Calu3 (cell line): Measurements from ENCODE around the gene RUNDC1. TPM values are rescaled to one million over a fixed set of nuclear protein-coding genes. Genes with fewer than 3 reads are reported as not detected.

ENCODE experiments used
- BruUV-seq: library from RNA; stranded (reverse); fragments of 400-500 nt; replicated peaks from 2 replicates; lab custom pipeline; 2021; lab: Mats Ljungman, UMichigan
- CTCF ChIA-PET: fragments of 300-600 bp; sonication (Branson Sonifier 250); formaldehyde crosslinking; loops from one replicate; lab custom pipeline; 2022; ENCODE audit warnings: antibody characterized with exemption; lab: Charles Lee
- DNase-seq: peaks from one replicate; pipeline ENCODE4 v3.0.0; 2022
- H3K27ac Mint-ChIP-seq: one replicate; pipeline ENCODE4 v1.8.0; 2022; ENCODE audit warnings: mixed read lengths; ENCODE audit not compliant: unreplicated experiment
- H3K27me3 Mint-ChIP-seq: one replicate; pipeline ENCODE4 v1.8.0; 2022; ENCODE audit warnings: mixed read lengths; ENCODE audit not compliant: unreplicated experiment
- H3K36me3 Mint-ChIP-seq: one replicate; pipeline ENCODE4 v1.8.0; 2022; ENCODE audit warnings: mild to moderate bottlenecking, moderate library complexity, mixed read lengths; ENCODE audit not compliant: insufficient read depth, unreplicated experiment
- H3K4me1 Mint-ChIP-seq: one replicate; pipeline ENCODE4 v1.8.0; 2022; ENCODE audit warnings: mild to moderate bottlenecking, low read depth, mixed read lengths; ENCODE audit not compliant: unreplicated experiment
- H3K4me3 Mint-ChIP-seq: one replicate; pipeline ENCODE4 v1.8.0; 2022; ENCODE audit warnings: mild to moderate bottlenecking, low read depth, moderate library complexity, mixed read lengths; ENCODE audit not compliant: unreplicated experiment
- H3K9me3 Mint-ChIP-seq: one replicate; pipeline ENCODE4 v1.8.0; 2022; ENCODE audit warnings: low read depth, mixed read lengths; ENCODE audit not compliant: unreplicated experiment
- CTCF ChIP-seq: fragments of 200-600 bp; IDR thresholded peaks from one replicate; pipeline ENCODE4 v1.8.0; 2022; ENCODE audit warnings: antibody characterized with exemption; ENCODE audit not compliant: unreplicated experiment
- intact Hi-C: fragments of 100-400 bp; cut with micrococcal nuclease; formaldehyde crosslinking; loops from one replicate; pipeline ENCODE4 v1.10.0; 2022; ENCODE audit not compliant: unreplicated experiment
- total RNA-seq: library from RNA; stranded (reverse); gene quantifications from 2 replicates; pipeline ENCODE4 v1.2.3, GENCODE V29; 2022

The RUNDC1 gene
- total RNA-seq, 1 experiment from 2014 or later = 32.8 TPM

DNA sequence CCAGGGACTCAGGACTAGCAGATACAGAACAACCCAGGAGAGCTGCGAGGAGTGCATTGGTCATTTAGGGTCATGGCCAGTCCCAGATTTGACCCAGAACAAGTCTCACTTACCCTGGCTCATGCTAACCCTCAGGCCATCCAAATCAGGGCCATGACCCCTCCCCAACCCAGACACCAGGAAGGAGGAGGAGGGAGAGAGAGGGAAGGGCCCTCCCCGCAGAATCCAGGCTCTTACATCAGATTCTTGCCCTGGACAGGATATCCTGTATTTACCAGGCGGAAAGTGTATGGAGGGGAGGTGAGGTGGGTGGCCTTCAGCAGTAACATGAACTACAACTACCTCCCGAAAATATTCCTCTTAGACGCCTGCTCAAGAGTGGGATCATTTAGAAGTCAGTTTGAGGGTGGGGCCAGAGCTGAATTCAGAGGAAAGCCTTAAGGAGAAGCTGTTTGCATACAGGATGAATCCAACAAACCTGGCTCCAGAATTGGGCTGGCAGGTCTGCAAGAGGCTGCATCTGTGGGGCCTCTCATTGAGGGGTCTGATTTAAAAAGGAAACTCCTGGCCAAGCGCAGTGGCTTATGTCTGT, 39.8 kb downstream of the RUNDC1 start:
- H3K9me3 Mint-ChIP-seq = no peaks in the 10 kb centered on the region
- no peak for TF ChIP-seq CTCF
- no peak for DNase-seq
- intact Hi-C loops = loop anchor here (5.0 to 10.0 kb wide), 2 partner anchors 152 to 325 kb away; partner anchors contain the start of gene NBR1
- CTCF ChIA-PET = interaction anchor here (0.6 to 2.4 kb wide), 4 partner anchors 9 to 108 kb away, joined by 3 to 15 read pairs (median 7); partner anchors contain the start of gene RPL27
- peaks cover 14% of the 10 kb centered on the region for H3K27me3 Mint-ChIP-seq
- H3K4me1 Mint-ChIP-seq = peaks cover 33% of the 10 kb centered on the region
- peak overlapping the region; percentile 97 for H3K4me3 Mint-ChIP-seq
- H3K27ac Mint-ChIP-seq = peak overlapping the region; percentile 71
- peaks cover 77% of the 10 kb centered on the region for H3K36me3 Mint-ChIP-seq
- BruUV-seq = no TSS peak

DNA sequence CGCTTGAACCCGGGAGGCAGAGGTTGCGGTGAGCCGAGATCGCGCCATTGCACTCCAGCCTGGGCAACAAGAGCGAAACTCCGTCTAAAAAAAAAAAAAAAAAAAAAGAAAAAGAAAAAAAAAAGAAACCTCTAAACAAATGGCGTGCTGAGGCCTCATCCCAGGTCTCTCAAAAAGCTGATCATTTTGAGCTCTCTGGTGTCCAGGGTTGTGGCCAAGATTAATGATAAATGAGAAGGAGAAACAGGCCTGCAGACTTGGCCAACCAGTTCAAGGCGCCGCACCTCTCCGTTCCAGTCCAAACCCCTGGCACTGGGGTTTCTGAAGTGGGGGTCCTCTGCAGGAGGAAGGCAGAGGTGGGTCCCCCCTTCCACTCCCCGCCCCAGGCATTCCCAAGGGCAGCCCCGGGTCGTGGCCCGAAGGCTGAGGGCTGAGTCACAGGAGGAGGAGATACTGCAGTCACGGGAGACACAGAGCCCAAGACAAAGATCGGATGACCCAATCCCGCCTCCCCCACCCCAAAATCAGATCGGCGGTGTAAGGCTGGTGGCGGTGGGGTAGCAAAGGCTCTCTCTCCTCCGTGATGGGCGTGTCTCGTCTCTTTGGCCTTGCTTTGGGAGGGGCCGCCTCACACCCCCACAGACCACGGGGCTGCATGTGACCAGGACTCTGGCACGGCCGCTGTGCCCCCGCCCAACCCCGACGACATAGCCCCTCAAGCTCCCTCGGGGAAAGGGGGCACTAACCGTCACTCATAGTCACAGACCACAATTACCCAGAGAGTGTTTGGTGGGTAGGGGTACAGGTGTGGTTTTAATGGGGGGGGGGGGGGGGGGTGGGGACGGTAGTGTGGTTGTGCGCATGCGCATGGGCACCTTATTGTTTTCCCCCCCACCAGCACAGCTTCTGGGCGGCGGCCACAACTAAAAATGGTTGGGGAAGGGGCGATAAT, 40.7 kb downstream of the RUNDC1 start:
- H3K27me3 Mint-ChIP-seq = peaks cover 18% of the 10 kb centered on the region
- DNase-seq = peak; percentile 76
- peak overlapping the region; percentile 97 for H3K4me3 Mint-ChIP-seq
- peak overlapping the region; percentile 71 for H3K27ac Mint-ChIP-seq
- intact Hi-C loops = loop anchor here (5.0 to 10.0 kb wide), 2 partner anchors 151 to 324 kb away; partner anchors contain the start of gene NBR1
- H3K9me3 Mint-ChIP-seq = no peaks in the 10 kb centered on the region
- CTCF ChIA-PET = interaction anchor here (0.5 to 2.4 kb wide), 10 partner anchors 10 to 172 kb away, joined by 3 to 15 read pairs (median 4); partner anchors contain the start of genes IFI35 and RPL27
- no peak for TF ChIP-seq CTCF
- BruUV-seq = TSS peak; percentile 18
- H3K4me1 Mint-ChIP-seq = peaks cover 33% of the 10 kb centered on the region
- peaks cover 76% of the 10 kb centered on the region for H3K36me3 Mint-ChIP-seq

- no peaks in the 10 kb centered on the region for H3K9me3 Mint-ChIP-seq
- no TSS peak for BruUV-seq
- H3K27ac Mint-ChIP-seq = peak within 1 kb of the TSS; percentile 71
- H3K4me1 Mint-ChIP-seq = peaks cover 33% of the 10 kb centered on the region
- peak; percentile 88 for DNase-seq
- CTCF ChIA-PET = interaction anchor here (0.7 to 2.4 kb wide), 6 partner anchors 11 to 1700 kb away, joined by 3 to 15 read pairs (median 5); partner anchors contain the start of genes IFI35 and RPL27
- peaks cover 18% of the 10 kb centered on the region for H3K27me3 Mint-ChIP-seq
- H3K4me3 Mint-ChIP-seq = peak within 1 kb of the TSS; percentile 97
- no peak for TF ChIP-seq CTCF
- peaks cover 68% of the 10 kb centered on the region for H3K36me3 Mint-ChIP-seq
- intact Hi-C loops = loop anchor here (5.0 to 10.0 kb wide), 2 partner anchors 150 to 323 kb away; partner anchors contain the start of gene NBR1
Observed at GRCh38 chr17:43021741-43022512, 41.6 kb downstream of the RUNDC1 start, which contains the start of gene VAT1. VAT1 (minus strand) TSS chr17:43022385; CDS start chr17:43022322, 63 bp downstream.
